ENCODE data around the gene TNFSF9.
"Not testable (repeated sequence)": the region's sequence is repeated elsewhere in the genome, so short reads cannot be mapped to it uniquely, and the experiment has no call there.

- TF ChIP-seq EZH2 (IDR thresholded peaks at IDR 0.05; ENCODE audit: borderline replicate concordance, insufficient read depth, low read depth, low read length, poor library complexity, severe bottlenecking), result not testable (repeated sequence)
- TF ChIP-seq, protein P1, sequence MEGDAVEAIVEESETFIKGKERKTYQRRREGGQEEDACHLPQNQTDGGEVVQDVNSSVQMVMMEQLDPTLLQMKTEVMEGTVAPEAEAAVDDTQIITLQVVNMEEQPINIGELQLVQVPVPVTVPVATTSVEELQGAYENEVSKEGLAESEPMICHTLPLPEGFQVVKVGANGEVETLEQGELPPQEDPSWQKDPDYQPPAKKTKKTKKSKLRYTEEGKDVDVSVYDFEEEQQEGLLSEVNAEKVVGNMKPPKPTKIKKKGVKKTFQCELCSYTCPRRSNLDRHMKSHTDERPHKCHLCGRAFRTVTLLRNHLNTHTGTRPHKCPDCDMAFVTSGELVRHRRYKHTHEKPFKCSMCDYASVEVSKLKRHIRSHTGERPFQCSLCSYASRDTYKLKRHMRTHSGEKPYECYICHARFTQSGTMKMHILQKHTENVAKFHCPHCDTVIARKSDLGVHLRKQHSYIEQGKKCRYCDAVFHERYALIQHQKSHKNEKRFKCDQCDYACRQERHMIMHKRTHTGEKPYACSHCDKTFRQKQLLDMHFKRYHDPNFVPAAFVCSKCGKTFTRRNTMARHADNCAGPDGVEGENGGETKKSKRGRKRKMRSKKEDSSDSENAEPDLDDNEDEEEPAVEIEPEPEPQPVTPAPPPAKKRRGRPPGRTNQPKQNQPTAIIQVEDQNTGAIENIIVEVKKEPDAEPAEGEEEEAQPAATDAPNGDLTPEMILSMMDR (IDR thresholded peaks at IDR 0.05), result not testable (repeated sequence)
Measured at GRCh38 chr19:6566727-6567126, 35.9 kb downstream of the TNFSF9 start.
